Coronary artery (tissue), 2 donors: ENCODE data around the gene PRICKLE1.

ENCODE experiments used
- DNase-seq: peaks from one replicate; pipeline ENCODE4 v3.0.0-alpha.2; 2017; ENCODE audit warnings: low spot score
- H3K27ac ChIP-seq, 2 donors: fragments of 200-600 bp; sonication (generic); one replicate each; pipeline ENCODE4 v1.5.1; 2016 to 2019
- H3K4me3 ChIP-seq: fragments of 200-600 bp; sonication (generic); 2 replicates; pipeline ENCODE4 v1.5.1; 2016; ENCODE audit warnings: mild to moderate bottlenecking, moderate library complexity
- TF ChIP-seq, protein P1 (sequence below): fragments of 200-600 bp; sonication (generic); IDR thresholded peaks from one replicate; pipeline ENCODE4 v1.5.1; 2019; ENCODE audit warnings: antibody characterized with exemption

The PRICKLE1 gene

DNA sequence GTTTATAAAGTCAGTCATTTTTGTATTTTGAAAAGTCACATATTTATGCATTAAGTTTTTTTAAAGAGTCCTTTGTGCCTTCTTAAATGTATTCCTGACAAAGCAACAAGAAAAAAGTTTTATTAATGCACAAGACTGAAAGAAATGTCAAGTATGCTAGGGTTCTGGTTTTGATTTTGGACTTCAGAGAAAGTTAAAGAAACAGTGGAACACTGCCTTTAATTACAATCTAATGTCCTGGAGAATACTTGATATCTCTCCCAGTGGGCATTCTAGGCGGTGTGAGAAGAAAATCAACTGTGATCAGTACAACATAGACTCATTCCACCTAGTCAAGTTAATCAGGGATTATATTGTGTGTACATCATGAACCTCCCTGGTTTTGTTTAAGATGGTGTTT is 49.9 kb downstream of the PRICKLE1 start:
- TF ChIP-seq, protein P1, sequence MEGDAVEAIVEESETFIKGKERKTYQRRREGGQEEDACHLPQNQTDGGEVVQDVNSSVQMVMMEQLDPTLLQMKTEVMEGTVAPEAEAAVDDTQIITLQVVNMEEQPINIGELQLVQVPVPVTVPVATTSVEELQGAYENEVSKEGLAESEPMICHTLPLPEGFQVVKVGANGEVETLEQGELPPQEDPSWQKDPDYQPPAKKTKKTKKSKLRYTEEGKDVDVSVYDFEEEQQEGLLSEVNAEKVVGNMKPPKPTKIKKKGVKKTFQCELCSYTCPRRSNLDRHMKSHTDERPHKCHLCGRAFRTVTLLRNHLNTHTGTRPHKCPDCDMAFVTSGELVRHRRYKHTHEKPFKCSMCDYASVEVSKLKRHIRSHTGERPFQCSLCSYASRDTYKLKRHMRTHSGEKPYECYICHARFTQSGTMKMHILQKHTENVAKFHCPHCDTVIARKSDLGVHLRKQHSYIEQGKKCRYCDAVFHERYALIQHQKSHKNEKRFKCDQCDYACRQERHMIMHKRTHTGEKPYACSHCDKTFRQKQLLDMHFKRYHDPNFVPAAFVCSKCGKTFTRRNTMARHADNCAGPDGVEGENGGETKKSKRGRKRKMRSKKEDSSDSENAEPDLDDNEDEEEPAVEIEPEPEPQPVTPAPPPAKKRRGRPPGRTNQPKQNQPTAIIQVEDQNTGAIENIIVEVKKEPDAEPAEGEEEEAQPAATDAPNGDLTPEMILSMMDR = no peak
- no peak for DNase-seq
- Histone ChIP-seq H3K4me3 (no peak overlapping the region), H3K27ac (no peak overlapping the region)

DNA sequence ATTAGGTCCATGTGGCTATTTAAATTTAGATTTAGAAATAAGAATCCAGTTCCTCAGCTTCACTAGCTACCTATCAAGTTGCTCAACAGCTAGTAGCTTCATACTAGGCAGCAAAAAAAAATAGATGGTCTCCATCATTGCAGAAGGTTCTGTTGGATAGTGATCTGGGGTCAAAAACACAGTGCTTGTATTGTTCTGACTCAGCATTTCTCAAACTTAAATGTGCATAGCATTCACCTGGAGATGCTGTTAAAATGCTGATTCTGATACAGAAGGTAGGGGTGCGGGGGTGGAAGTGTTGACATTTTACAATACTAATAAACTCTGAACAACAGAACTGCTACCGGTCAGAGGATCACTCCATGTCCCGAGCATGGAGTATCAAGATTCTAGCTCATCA is 51.3 kb downstream of the PRICKLE1 start:
- no peak for DNase-seq
- Histone ChIP-seq H3K27ac (no peak overlapping the region), H3K4me3 (no peak overlapping the region)
- TF ChIP-seq, protein P1 = no peak

DNA sequence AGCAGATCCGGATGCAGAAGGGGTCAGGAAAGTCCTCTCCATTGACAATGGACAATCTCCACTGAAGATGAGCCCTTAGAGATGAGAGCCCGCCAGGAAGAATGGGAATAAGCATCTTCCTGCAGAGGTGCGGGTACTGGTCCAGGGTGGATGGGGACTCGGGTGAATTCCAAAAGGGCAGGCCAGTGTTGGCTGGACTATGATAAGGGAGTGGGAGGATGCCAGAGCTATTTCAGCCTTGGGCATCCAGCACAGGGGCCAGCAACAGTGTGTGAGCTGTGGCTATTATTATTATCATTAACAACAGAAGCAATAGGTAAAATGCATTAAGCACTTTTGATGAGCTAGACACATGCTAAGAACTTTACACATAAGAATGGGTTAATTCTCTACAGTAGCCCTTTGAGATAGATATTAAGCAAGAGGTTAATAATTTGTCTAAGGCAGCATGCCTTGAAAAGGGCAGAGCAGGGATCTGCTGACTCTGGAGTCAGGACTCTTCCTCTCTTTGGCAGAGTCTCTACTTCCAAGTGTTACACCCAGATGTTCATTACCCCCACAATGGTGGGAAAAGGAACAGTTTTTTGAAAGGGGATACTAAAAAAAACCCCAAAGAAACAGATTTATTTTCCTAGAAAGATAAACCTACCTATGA is 55.2 kb downstream of the PRICKLE1 start:
- Histone ChIP-seq H3K4me3 (no peak overlapping the region), H3K27ac (no peak overlapping the region)
- TF ChIP-seq, protein P1 = no peak
- no peak for DNase-seq

DNA sequence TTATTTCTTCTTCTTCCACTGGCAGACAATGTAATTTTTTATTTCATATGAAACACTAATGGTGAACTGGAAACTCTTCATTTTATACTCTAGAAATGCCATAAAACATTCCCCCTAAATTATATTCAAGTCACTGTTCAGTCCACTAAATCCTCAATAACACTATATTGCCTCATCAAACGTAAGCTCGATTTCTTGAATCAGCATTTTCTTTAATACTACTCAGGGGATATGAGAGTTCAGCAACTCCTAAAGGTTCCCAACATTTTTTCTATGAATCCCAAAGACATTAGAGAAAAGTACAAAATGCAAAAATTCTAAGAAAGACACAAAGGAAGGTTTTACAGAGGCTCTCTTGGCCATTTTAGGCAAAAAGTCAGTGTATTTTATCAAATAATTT is 59.3 kb downstream of the PRICKLE1 start:
- TF ChIP-seq, protein P1 = no peak
- Histone ChIP-seq H3K4me3 (no peak overlapping the region), H3K27ac (no peak overlapping the region)
- DNase-seq = no peak

DNA sequence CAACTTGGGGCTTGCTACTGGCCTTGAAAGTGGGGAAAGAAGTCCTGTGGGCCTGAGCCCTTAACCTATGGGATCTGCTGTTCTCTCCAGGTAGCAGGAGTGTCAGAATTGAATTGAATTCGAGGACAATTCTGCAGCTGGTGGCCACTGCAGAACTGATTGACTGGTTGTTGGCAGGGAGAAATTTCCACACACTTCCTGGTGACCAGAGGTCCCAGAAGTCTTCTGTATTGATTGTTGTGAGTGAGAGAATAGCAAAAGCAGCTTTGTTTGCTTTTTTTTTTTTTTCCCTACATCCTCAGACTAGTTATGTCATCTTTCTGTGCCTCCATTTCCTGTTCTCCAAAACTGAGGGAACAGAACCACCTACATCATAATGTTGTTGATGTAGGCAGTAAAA is 64.1 kb downstream of the PRICKLE1 start:
- Histone ChIP-seq H3K4me3 (no peak overlapping the region), H3K27ac (no peak overlapping the region)
- DNase-seq = no peak
- TF ChIP-seq, protein P1 = no peak

DNA sequence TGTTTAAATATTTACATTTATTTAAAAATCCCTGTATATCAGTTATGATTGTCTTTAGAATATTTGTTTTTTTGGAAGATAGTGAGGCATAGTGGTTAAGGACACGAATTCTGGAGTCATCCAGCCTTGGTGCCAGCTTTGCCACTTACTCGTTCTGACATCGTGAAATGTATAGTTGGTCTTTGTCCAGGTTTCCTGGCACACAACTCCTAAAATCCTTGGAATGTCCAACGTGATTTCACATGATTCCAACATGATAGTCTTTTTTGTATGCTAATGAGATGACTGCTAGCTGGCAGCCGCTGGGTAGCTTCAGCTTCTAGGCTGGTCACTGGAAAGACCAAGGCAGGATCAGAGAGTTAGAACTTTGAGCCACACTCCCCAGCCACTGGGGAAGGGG is 64.8 kb downstream of the PRICKLE1 start:
- DNase-seq = no peak
- TF ChIP-seq, protein P1 = no peak
- no peak overlapping the region for H3K27ac ChIP-seq
- no peak overlapping the region for H3K4me3 ChIP-seq

DNA sequence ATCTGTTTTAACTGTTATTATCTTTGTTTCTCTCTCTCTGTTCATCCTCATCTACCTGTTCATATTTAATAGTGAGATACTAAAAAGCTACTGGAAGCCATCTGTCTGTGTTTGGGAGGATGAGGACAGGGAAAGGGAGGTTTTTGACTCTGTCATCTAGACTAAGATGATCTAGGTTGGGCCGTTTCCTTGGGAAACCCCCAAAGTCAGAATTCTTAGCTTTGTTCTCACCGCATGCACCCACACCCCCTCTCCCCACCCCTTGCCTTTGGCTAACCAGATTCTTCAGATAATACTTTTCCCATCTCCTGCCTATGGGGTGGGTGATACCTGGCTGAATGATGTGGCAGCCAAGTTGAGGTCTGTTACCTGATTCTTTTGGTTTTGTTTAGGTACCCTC is 73.0 kb downstream of the PRICKLE1 start:
- TF ChIP-seq, protein P1 = no peak

More for the DNA sequence above, 73.0 kb downstream of the PRICKLE1 start:
- no peak overlapping the region for H3K4me3 ChIP-seq
- no peak overlapping the region for H3K27ac ChIP-seq
- DNase-seq = no peak
